Measurements from ENCODE around the gene GTF2E1. TPM values are rescaled to one million over a fixed set of nuclear protein-coding genes. Genes with fewer than 3 reads are reported as not detected.

The GTF2E1 gene
- total and polyA plus RNA-seq, 2 of the 4 experiments (the other 2 are of a cell fraction) = 8.2 to 18.5 TPM

DNA sequence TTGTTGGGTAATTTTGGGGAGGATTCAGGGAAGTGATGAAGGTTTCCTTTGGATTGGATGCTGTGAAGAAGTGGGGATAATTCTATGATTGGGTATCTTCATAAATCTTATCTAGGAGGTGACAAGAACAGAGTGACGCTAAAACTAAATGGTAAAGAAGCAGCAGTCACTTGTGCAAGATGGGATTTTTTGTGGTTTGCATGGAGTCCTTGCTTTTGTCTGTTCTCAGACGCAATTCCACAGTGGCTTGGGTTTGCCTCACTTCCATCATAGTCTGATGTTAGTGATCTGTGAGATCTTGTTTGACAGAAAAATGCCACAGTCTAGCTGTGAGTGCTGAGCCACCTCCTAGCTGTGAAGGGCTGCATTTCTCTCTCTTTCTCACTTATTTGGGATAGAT is 26.9 kb downstream of the GTF2E1 start:
- H2AFZ ChIP-seq (replicated peaks; ENCODE audit: low read length, poor library complexity) = no peak overlapping the region
- peaks cover 13% of the 10 kb centered on the region for H3K4me1 ChIP-seq (ENCODE audit: control insufficient read depth, insufficient read depth, low read length)
- H3K27me3 ChIP-seq (ENCODE audit: control insufficient read depth, insufficient read depth, low read length) = no peaks in the 10 kb centered on the region
- no peak overlapping the region for H3K14ac ChIP-seq (replicated peaks; ENCODE audit: low read depth, low read length)
- no peak overlapping the region for H2AK9ac ChIP-seq (replicated peaks; ENCODE audit: low read depth, low read length, poor library complexity)
- H4K20me1 ChIP-seq (ENCODE audit: insufficient read depth, low read length) = no peaks in the 10 kb centered on the region
- intact Hi-C loops (cut with micrococcal nuclease) (no loop called here), in situ Hi-C loops (cut with MboI; ENCODE audit: low sequenced_read_pairs) (no loop called here), dilution Hi-C loops (cut with HindIII; ENCODE audit: low sequenced_read_pairs, unreplicated experiment) (no loop called here)
- no peak for ATAC-seq (ENCODE audit: low read depth)
- no peak overlapping the region for H3K23ac ChIP-seq (ENCODE audit: low read depth, low read length)
- H2AK5ac ChIP-seq (ENCODE audit: low read depth, low read length) = no peak overlapping the region
- no peak overlapping the region for H3K18ac ChIP-seq (ENCODE audit: low read depth, low read length)
- DNase-seq = no peak
- no peak overlapping the region for H3K4me2 ChIP-seq (ENCODE audit: low read depth, low read length)
- no peak overlapping the region for H3K4ac ChIP-seq (ENCODE audit: low read depth, low read length)
- no peaks in the 10 kb centered on the region for H3K9me3 ChIP-seq (ENCODE audit: control insufficient read depth, insufficient read depth, low read length)
- ChIA-PET CTCF (no interaction called here), POLR2A (ENCODE audit: unreplicated experiment) (no interaction called here)
- no peak overlapping the region for H4K91ac ChIP-seq (ENCODE audit: insufficient read depth, low read depth, low read length)
- no peak overlapping the region for H4K8ac ChIP-seq (ENCODE audit: low read depth in 2 of 2, low read length in 2 of 2)
- H3K27ac ChIP-seq (ENCODE audit: insufficient read depth, low read length) = no peak overlapping the region
- H2BK15ac ChIP-seq (ENCODE audit: low read depth, low read length) = no peak overlapping the region
- no peak overlapping the region for H2BK120ac ChIP-seq (ENCODE audit: low read depth, low read length)
- H3K79me1 ChIP-seq (ENCODE audit: low read depth in 1 of 2, low read length in 2 of 2) = peaks cover 33 to 54% of the 10 kb centered on the region in 2 experiments
- no peak overlapping the region for H3K4me3 ChIP-seq (ENCODE audit: insufficient read depth, low read depth, low read length)
- H3K56ac ChIP-seq (ENCODE audit: extremely low read depth, insufficient read depth, low read length) = no peak overlapping the region
- H2BK5ac ChIP-seq (ENCODE audit: low read depth, low read length, poor library complexity, severe bottlenecking) = no peak overlapping the region
- H3K9ac ChIP-seq (ENCODE audit: low read depth, low read length) = no peak overlapping the region
- peaks cover 7% of the 10 kb centered on the region for H3K9me1 ChIP-seq (ENCODE audit: insufficient read depth, low read length)
- TF ChIP-seq SMC3 (IDR thresholded peaks at IDR 0.05; ENCODE audit: low read depth, low read length) (no peak), CEBPB (IDR thresholded peaks at IDR 0.05; ENCODE audit: low read depth, low read length) (no peak), RFX5 (IDR thresholded peaks at IDR 0.05; ENCODE audit: low read depth, low read length) (no peak), RAD21 (IDR thresholded peaks at IDR 0.05; ENCODE audit: low read length) (no peak), RCOR1 (IDR thresholded peaks at IDR 0.05; ENCODE audit: insufficient replicate concordance, low read length) (no peak), MXI1 (IDR thresholded peaks at IDR 0.05; ENCODE audit: borderline replicate concordance, low read depth, low read length) (no peak)
- H3K36me3 ChIP-seq (ENCODE audit: control insufficient read depth, insufficient read depth, low read length) = peaks cover 7% of the 10 kb centered on the region
- H2BK20ac ChIP-seq (ENCODE audit: low read depth, low read length) = no peak overlapping the region
- H4K5ac ChIP-seq (ENCODE audit: low read depth, low read length) = no peak overlapping the region
- WGBS, 2 experiments (ENCODE audit: extremely low coverage in 2 of 2, insufficient read length in 1 of 2) = no CpG with 5 or more reads among the region's 2 CpGs
- BruUV-seq (replicated peaks) = no TSS peak

Data from IMR-90 (cell line).